Suprapubic skin (tissue), 3 donors: ENCODE results near the gene KCNJ16.

Experiments used
- CTCF ChIP-seq, 2 donors: fragments of 200-600 bp in 1 of 2; fragments of 450-650 bp in 1 of 2; sonication (generic) in 1 of 2; IDR thresholded peaks; one replicate each; pipeline ENCODE4 v1.5.1; 2016 to 2019; ENCODE audit warnings: antibody characterized with exemption in 2 of 2, mild to moderate bottlenecking in 1 of 2, moderate library complexity in 1 of 2
- POLR2A ChIP-seq, 2 donors: fragments of 450-650 bp; IDR thresholded peaks; one replicate each; pipeline ENCODE4 v1.6.1; 2017; ENCODE audit warnings: antibody characterized with exemption in 2 of 2, mild to moderate bottlenecking in 2 of 2, moderate library complexity in 2 of 2

GRCh38 chr17:70055000-70055399, 20.0 kb upstream of the KCNJ16 start:
- TF ChIP-seq POLR2A (IDR thresholded peaks at IDR 0.05) = no peak
- no peak for TF ChIP-seq CTCF (IDR thresholded peaks at IDR 0.05)
